Breast epithelium (tissue), 3 donors: ENCODE results near the gene AXL.

Source experiments
- POLR2A ChIP-seq: fragments of 450-650 bp; IDR thresholded peaks from one replicate; pipeline ENCODE4 v1.6.1; 2016; ENCODE audit warnings: antibody characterized with exemption, mild to moderate bottlenecking, moderate library complexity
- POLR2AphosphoS5 ChIP-seq, 3 donors: sonication (generic); formaldehyde crosslinking; IDR thresholded peaks; one replicate each; pipeline ENCODE4 v1.6.1; 2017; ENCODE audit warnings: antibody characterized with exemption in 3 of 3

DNA sequence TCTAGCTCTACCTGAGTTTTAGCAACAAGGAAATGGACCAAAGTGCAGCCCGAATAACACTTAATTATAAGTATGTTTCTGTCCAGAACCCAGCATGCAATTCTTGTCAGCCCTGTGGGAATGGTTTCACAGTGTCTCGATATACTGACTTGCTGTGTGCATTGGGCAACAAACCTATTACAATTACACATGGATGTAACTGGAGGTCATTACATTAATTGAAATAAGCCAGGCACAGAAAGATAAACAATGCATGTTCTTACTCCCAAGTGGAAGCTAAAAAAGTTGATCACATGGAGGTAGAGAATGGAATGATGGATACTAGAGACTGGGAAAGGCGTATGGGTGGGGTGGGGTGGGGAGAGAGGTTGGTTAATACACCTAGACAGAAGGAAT lies 31.1 kb upstream of the AXL start:
- TF ChIP-seq POLR2A (no peak), POLR2AphosphoS5 (IDR thresholded peaks at IDR 0.05) (no peak)
